ENCODE results near the gene CACNA1I.

GRCh38 chr22:39706376-39707140, 136.0 kb downstream of the CACNA1I start:
- no peak for TF ChIP-seq CTCF (IDR thresholded peaks at IDR 0.05)
- TF ChIP-seq EP300 (IDR thresholded peaks at IDR 0.05), result no peak

Data from esophagus muscularis mucosa (tissue), 3 donors.